Parathyroid adenoma (tissue), 2 donors: ENCODE results near the gene NUF2.

Experiments
- H2AFZ ChIP-seq: fragments of 300-600 bp; sonication (generic); one replicate; pipeline ENCODE4 v1.7.0; 2017; ENCODE audit warnings: antibody characterized with exemption, mild to moderate bottlenecking
- H3K27ac ChIP-seq: fragments of 300-600 bp; sonication (generic); one replicate; pipeline ENCODE4 v1.7.0; 2017
- H3K27me3 ChIP-seq: fragments of 300-600 bp; sonication (generic); one replicate; pipeline ENCODE4 v1.7.0; 2017; ENCODE audit warnings: low read length; ENCODE audit not compliant: control insufficient read depth, insufficient read depth
- H3K36me3 ChIP-seq: fragments of 300-600 bp; sonication (generic); one replicate; pipeline ENCODE4 v1.7.0; 2017; ENCODE audit warnings: low read length; ENCODE audit not compliant: control insufficient read depth, insufficient read depth
- H3K4me1 ChIP-seq: fragments of 300-600 bp; sonication (generic); one replicate; pipeline ENCODE4 v1.7.0; 2017; ENCODE audit warnings: control low read depth
- H3K4me2 ChIP-seq: fragments of 300-600 bp; sonication (generic); one replicate; pipeline ENCODE4 v1.7.0; 2017; ENCODE audit warnings: low read length
- H3K4me3 ChIP-seq: fragments of 300-600 bp; sonication (generic); one replicate; pipeline ENCODE4 v1.7.0; 2017; ENCODE audit warnings: low read depth, low read length
- H3K79me2 ChIP-seq: fragments of 300-600 bp; sonication (generic); one replicate; pipeline ENCODE4 v1.7.0; 2017; ENCODE audit warnings: control low read depth
- H3K9ac ChIP-seq: fragments of 300-600 bp; sonication (generic); one replicate; pipeline ENCODE4 v1.7.0; 2017; ENCODE audit warnings: mild to moderate bottlenecking
- H3K9me3 ChIP-seq: fragments of 300-600 bp; sonication (generic); one replicate; pipeline ENCODE4 v1.7.0; 2017; ENCODE audit warnings: low read length; ENCODE audit not compliant: control insufficient read depth
- CTCF ChIP-seq: fragments of 300-600 bp; sonication (generic); IDR thresholded peaks from one replicate; pipeline ENCODE4 v1.7.0; 2017; ENCODE audit warnings: antibody characterized with exemption, mild to moderate bottlenecking
- donor health status: primary hyperparathyroidism.

The NUF2 gene

GRCh38 chr1:163366555-163366954 lies 44.8 kb downstream of the NUF2 start:
- Histone ChIP-seq H3K9me3 (no peaks in the 10 kb centered on the region), H3K27me3 (no peaks in the 10 kb centered on the region), H3K36me3 (no peaks in the 10 kb centered on the region), H3K27ac (no peak overlapping the region), H3K4me1 (no peaks in the 10 kb centered on the region), H2AFZ (no peak overlapping the region), H3K4me2 (no peak overlapping the region), H3K9ac (no peak overlapping the region), H3K79me2 (no peaks in the 10 kb centered on the region), H3K4me3 (no peak overlapping the region)
- no peak for TF ChIP-seq CTCF

DNA sequence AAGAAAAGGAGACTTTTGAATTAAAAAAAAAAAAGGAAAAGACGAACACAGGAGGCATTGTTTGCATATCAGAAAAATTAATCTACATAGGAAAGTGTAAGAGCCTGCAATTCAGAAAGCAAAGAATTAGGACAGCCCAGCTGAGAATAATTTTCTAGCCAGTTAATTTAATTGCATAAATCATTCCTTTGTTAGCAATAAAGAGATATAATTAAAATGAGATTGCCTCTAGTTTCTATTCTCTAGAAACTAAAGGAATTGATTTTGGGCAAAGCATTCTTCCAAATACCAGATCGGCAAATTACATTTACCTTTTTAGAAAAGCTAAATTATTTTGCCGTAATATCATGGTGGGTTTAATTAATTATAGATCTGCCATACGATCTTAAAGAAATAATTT lies 46.0 kb downstream of the NUF2 start:
- Histone ChIP-seq H3K27me3 (no peaks in the 10 kb centered on the region), H3K9me3 (no peaks in the 10 kb centered on the region), H2AFZ (no peak overlapping the region), H3K27ac (no peak overlapping the region), H3K9ac (no peak overlapping the region), H3K4me1 (no peaks in the 10 kb centered on the region), H3K79me2 (no peaks in the 10 kb centered on the region), H3K4me3 (no peak overlapping the region), H3K36me3 (no peaks in the 10 kb centered on the region), H3K4me2 (no peak overlapping the region)
- TF ChIP-seq CTCF: no peak

DNA sequence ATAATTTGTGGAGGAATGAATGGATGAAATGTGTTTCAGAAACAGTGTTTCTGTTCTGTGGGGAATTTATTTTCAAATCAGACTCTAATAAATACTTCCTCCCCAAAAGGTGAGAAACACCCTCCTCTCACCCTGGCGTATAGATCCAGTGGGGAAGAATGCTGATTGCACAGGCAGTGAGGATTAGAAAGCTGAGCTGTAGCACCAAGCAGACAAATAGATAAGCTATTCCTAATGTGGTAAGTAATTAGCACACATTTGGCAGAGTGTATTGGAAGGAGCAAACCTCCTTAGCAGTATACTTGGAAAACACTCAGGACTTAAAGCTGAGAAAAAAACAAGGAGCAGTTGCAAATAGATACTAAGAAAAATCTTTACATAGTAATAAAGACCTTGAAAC lies 50.8 kb downstream of the NUF2 start:
- H2AFZ ChIP-seq: no peak overlapping the region
- H3K36me3 ChIP-seq: no peaks in the 10 kb centered on the region
- no peak for TF ChIP-seq CTCF
- no peak overlapping the region for H3K9ac ChIP-seq
- no peak overlapping the region for H3K4me3 ChIP-seq
- no peaks in the 10 kb centered on the region for H3K4me1 ChIP-seq
- H3K9me3 ChIP-seq: no peaks in the 10 kb centered on the region
- no peak overlapping the region for H3K4me2 ChIP-seq
- no peak overlapping the region for H3K27ac ChIP-seq
- no peaks in the 10 kb centered on the region for H3K79me2 ChIP-seq
- H3K27me3 ChIP-seq: no peaks in the 10 kb centered on the region

DNA sequence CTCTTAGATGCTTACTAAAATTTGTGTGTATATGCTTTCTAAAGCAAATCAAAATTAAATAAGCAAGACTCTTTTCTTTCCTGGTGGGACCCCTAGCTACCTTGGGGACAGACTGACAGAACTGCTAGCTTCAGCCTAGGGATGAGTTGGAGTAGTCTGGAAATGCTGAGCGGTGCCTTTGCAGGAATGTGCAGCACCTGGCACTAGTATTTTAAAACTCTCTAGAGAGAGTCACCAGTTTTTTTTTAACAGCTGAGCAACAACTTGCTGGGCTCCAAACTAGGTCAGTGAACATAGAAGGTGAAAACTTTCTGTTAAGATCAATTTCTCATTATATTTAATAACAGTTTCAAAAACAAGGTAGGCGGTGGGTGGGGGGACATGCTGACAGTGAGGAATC lies 56.8 kb downstream of the NUF2 start:
- Histone ChIP-seq H3K9me3 (no peaks in the 10 kb centered on the region), H3K9ac (no peak overlapping the region), H3K4me3 (no peak overlapping the region), H3K27me3 (no peaks in the 10 kb centered on the region), H3K27ac (no peak overlapping the region), H3K4me1 (no peaks in the 10 kb centered on the region), H3K36me3 (no peaks in the 10 kb centered on the region), H3K4me2 (no peak overlapping the region), H3K79me2 (no peaks in the 10 kb centered on the region), H2AFZ (no peak overlapping the region)
- TF ChIP-seq CTCF: no peak

- no peaks in the 10 kb centered on the region for H3K27me3 ChIP-seq
- H3K27ac ChIP-seq: no peak overlapping the region
- no peaks in the 10 kb centered on the region for H3K4me1 ChIP-seq
- H2AFZ ChIP-seq: no peak overlapping the region
- no peak overlapping the region for H3K4me3 ChIP-seq
- no peaks in the 10 kb centered on the region for H3K9me3 ChIP-seq
- H3K79me2 ChIP-seq: no peaks in the 10 kb centered on the region
- no peaks in the 10 kb centered on the region for H3K36me3 ChIP-seq
- no peak overlapping the region for H3K4me2 ChIP-seq
- no peak for TF ChIP-seq CTCF
- H3K9ac ChIP-seq: no peak overlapping the region
Observed at GRCh38 chr1:163379801-163380200, 58.0 kb downstream of the NUF2 start.
